Keratinocyte (primary cell): ENCODE results near the gene DDTL.

ENCODE experiments used
- EZH2 ChIP-seq: IDR thresholded peaks from one replicate; pipeline ENCODE4 v1.6.1; 2012; ENCODE audit warnings: inconsistent platforms, mild to moderate bottlenecking, low read length, moderate library complexity
- TF ChIP-seq, protein P1 (sequence below), 3 experiments: IDR thresholded peaks in 1 of 3; conservative IDR thresholded peaks in 1 of 3; optimal IDR thresholded peaks in 1 of 3; 2 replicates in 2 of 3; 3 replicates in 1 of 3; pipeline versions ENCODE3 to v1.5.1; 2011; ENCODE audit warnings: low read length in 3 of 3, mild to moderate bottlenecking in 3 of 3, moderate library complexity in 2 of 3, control low read depth in 1 of 3, inconsistent platforms in 1 of 3; ENCODE audit not compliant: insufficient read depth in 2 of 3; ENCODE audit errors: extremely low read depth in 1 of 3

DNA sequence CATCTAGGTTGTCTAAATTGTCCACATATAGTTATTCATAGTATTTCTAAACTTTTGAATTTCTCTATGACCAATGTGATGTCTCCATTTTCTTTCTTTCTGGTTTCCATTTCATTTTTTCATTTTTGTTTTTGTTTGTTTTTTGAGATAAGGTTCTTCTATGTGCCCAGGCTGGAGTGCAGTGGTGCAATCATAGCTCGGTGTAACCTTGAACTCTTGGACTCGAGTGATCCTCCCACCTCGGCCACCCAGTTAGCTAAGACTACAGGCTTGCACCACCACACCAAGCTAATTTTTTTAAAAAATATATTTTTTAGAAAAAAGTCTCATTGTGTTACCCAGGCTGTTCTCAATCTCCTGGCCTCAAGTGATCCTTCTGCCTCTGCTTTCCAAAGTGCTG lies 30.4 kb downstream of the DDTL start:
- TF ChIP-seq, protein P1, sequence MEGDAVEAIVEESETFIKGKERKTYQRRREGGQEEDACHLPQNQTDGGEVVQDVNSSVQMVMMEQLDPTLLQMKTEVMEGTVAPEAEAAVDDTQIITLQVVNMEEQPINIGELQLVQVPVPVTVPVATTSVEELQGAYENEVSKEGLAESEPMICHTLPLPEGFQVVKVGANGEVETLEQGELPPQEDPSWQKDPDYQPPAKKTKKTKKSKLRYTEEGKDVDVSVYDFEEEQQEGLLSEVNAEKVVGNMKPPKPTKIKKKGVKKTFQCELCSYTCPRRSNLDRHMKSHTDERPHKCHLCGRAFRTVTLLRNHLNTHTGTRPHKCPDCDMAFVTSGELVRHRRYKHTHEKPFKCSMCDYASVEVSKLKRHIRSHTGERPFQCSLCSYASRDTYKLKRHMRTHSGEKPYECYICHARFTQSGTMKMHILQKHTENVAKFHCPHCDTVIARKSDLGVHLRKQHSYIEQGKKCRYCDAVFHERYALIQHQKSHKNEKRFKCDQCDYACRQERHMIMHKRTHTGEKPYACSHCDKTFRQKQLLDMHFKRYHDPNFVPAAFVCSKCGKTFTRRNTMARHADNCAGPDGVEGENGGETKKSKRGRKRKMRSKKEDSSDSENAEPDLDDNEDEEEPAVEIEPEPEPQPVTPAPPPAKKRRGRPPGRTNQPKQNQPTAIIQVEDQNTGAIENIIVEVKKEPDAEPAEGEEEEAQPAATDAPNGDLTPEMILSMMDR (optimal IDR thresholded peaks at IDR 0.05 in 1 of 3, IDR thresholded peaks at IDR 0.05 in 1 of 3, conservative IDR thresholded peaks at IDR 0.05 in 1 of 3; ENCODE audit: extremely low read depth in 1 of 3, insufficient read depth in 2 of 3, low read length in 3 of 3) = no peak
- TF ChIP-seq EZH2 = no peak
